ENCODE data around the gene SLU7. TPM values are rescaled to one million over a fixed set of nuclear protein-coding genes. Genes with fewer than 3 reads are reported as not detected.

Gene SLU7
- total and polyA plus RNA-seq, 4 donors, result 26.7 to 35.6 (median 34.8) TPM

GRCh38 chr5:160395111-160395510 lies 23.8 kb downstream of the SLU7 start:
- H3K9me3 ChIP-seq (ENCODE audit: control insufficient read depth in 4 of 4, insufficient read depth in 3 of 4, low read length in 3 of 4), result no peaks in the 10 kb centered on the region
- H3K4me3 ChIP-seq, result no peak overlapping the region
- H3K27ac ChIP-seq (ENCODE audit: low read depth in 1 of 2, low read length in 1 of 2), result no peak overlapping the region
- no peaks in the 10 kb centered on the region for H3K27me3 ChIP-seq (ENCODE audit: control insufficient read depth in 3 of 3, insufficient read depth in 3 of 3, low read length in 2 of 3)
- H3K9ac ChIP-seq (ENCODE audit: insufficient read depth in 1 of 2, low read length in 2 of 2), result no peak overlapping the region
- DNase-seq (no peak), ATAC-seq (ENCODE audit: insufficient read depth, low FRiP score) (no peak)
- TF ChIP-seq, protein P1, sequence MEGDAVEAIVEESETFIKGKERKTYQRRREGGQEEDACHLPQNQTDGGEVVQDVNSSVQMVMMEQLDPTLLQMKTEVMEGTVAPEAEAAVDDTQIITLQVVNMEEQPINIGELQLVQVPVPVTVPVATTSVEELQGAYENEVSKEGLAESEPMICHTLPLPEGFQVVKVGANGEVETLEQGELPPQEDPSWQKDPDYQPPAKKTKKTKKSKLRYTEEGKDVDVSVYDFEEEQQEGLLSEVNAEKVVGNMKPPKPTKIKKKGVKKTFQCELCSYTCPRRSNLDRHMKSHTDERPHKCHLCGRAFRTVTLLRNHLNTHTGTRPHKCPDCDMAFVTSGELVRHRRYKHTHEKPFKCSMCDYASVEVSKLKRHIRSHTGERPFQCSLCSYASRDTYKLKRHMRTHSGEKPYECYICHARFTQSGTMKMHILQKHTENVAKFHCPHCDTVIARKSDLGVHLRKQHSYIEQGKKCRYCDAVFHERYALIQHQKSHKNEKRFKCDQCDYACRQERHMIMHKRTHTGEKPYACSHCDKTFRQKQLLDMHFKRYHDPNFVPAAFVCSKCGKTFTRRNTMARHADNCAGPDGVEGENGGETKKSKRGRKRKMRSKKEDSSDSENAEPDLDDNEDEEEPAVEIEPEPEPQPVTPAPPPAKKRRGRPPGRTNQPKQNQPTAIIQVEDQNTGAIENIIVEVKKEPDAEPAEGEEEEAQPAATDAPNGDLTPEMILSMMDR (IDR thresholded peaks at IDR 0.05; ENCODE audit: control extremely low read depth, extremely low read depth), result no peak
- H3K4me1 ChIP-seq (ENCODE audit: control insufficient read depth in 5 of 5, insufficient read depth in 5 of 5, low read length in 5 of 5), result peaks cover 0 to 11% (median 3%) of the 10 kb centered on the region in 5 donors
- WGBS, 2 donors, result 95 to 97% methylated on average over 7 of the region's 7 CpGs
- peaks cover 0 to 2% (median 0%) of the 10 kb centered on the region in 4 donors for H3K36me3 ChIP-seq (ENCODE audit: control insufficient read depth in 4 of 4, insufficient read depth in 4 of 4, low read length in 4 of 4)

DNA sequence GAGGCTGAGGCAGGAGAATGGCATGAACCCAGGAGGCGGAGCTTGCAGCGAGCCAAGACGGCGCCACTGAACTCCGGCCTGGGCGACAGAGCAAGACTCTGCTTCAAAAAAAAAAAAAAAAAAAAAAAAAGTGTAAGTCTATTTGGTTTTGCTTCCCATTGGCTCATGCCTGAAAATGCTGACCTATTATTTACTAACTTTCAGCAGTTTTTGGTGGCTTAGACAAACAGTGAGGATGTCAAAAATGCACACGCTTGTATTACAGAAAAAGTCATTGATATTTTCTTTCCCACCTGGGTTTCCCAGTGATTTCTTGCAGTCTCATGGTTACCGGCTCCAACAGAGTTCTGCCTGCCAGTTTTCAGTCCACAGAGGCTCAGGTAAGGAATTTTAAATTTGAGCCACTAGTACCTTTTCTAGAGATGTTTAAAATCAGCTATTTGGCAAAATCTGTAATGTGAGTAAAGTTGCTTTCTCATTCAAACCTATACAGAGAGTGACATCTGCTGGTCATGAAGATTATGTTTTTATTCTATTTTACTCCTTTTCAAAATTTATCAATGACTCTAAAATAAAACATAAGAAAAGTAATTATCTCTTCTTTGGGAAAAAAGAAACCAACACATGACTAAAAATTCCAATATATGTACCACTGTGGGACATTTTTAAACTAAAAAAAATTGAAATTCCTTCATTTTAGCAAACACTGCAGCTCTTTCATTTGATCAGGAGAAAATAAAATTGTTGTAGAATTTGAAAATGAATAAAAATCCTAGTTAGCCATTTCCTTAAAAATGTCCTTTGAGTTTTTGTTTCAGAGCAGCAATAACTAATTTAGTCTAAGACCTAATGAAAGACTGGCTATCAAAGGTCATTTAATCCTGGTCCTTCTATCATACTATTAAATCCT lies 27.8 kb downstream of the SLU7 start:
- Histone ChIP-seq H3K9me3 (ENCODE audit: control insufficient read depth in 4 of 4, insufficient read depth in 3 of 4, low read length in 3 of 4) (peaks cover 0 to 6% (median 2%) of the 10 kb centered on the region in 4 donors), H3K27ac (ENCODE audit: low read depth in 1 of 2, low read length in 1 of 2) (no peak overlapping the region), H3K36me3 (ENCODE audit: control insufficient read depth in 4 of 4, insufficient read depth in 4 of 4, low read length in 4 of 4) (peaks cover 0 to 4% (median under 1%) of the 10 kb centered on the region in 4 donors), H3K4me1 (ENCODE audit: control insufficient read depth in 5 of 5, insufficient read depth in 5 of 5, low read length in 5 of 5) (no peaks in the 10 kb centered on the region), H3K4me3 (no peak overlapping the region), H3K27me3 (ENCODE audit: control insufficient read depth in 3 of 3, insufficient read depth in 3 of 3, low read length in 2 of 3) (no peaks in the 10 kb centered on the region), H3K9ac (ENCODE audit: insufficient read depth in 1 of 2, low read length in 2 of 2) (no peak overlapping the region)
- ATAC-seq (ENCODE audit: insufficient read depth, low FRiP score) (no peak), DNase-seq (peak in 2 of 3 donors; percentile 52 to 64)
- TF ChIP-seq, protein P1 (IDR thresholded peaks at IDR 0.05; ENCODE audit: control extremely low read depth, extremely low read depth), result no peak
- 79 to 83% methylated on average over 8 of the region's 8 CpGs for WGBS, 2 donors

- peaks cover 0 to 4% (median 0%) of the 10 kb centered on the region in 4 donors for H3K36me3 ChIP-seq (ENCODE audit: control insufficient read depth in 4 of 4, insufficient read depth in 4 of 4, low read length in 4 of 4)
- TF ChIP-seq, protein P1 (IDR thresholded peaks at IDR 0.05; ENCODE audit: control extremely low read depth, extremely low read depth), result no peak
- no peak for ATAC-seq (ENCODE audit: insufficient read depth, low FRiP score)
These were observed 31.4 kb downstream of the SLU7 start for GRCh38 chr5:160387445-160387844.

More at GRCh38 chr5:160387445-160387844, 31.4 kb downstream of the SLU7 start:
- Histone ChIP-seq H3K9ac (ENCODE audit: insufficient read depth in 1 of 2, low read length in 2 of 2) (no peak overlapping the region), H3K4me1 (ENCODE audit: control insufficient read depth in 5 of 5, insufficient read depth in 5 of 5, low read length in 5 of 5) (no peaks in the 10 kb centered on the region), H3K27ac (ENCODE audit: low read depth in 1 of 2, low read length in 1 of 2) (no peak overlapping the region), H3K9me3 (ENCODE audit: control insufficient read depth in 4 of 4, insufficient read depth in 3 of 4, low read length in 3 of 4) (peaks cover 0 to 6% (median 2%) of the 10 kb centered on the region in 4 donors), H3K4me3 (no peak overlapping the region), H3K27me3 (ENCODE audit: control insufficient read depth in 3 of 3, insufficient read depth in 3 of 3, low read length in 2 of 3) (no peaks in the 10 kb centered on the region)
- no peak for DNase-seq
- 84 to 91% methylated on average over 1 of the region's 1 CpG for WGBS, 2 donors

Measured in lung (tissue), 12 donors.